Measurements from ENCODE around the gene C1QTNF12. TPM values are rescaled to one million over a fixed set of nuclear protein-coding genes. Genes with fewer than 3 reads are reported as not detected.

The C1QTNF12 gene
- total RNA-seq, 2 donors from 2014 or later: 21.3 to 34.2 TPM

DNA sequence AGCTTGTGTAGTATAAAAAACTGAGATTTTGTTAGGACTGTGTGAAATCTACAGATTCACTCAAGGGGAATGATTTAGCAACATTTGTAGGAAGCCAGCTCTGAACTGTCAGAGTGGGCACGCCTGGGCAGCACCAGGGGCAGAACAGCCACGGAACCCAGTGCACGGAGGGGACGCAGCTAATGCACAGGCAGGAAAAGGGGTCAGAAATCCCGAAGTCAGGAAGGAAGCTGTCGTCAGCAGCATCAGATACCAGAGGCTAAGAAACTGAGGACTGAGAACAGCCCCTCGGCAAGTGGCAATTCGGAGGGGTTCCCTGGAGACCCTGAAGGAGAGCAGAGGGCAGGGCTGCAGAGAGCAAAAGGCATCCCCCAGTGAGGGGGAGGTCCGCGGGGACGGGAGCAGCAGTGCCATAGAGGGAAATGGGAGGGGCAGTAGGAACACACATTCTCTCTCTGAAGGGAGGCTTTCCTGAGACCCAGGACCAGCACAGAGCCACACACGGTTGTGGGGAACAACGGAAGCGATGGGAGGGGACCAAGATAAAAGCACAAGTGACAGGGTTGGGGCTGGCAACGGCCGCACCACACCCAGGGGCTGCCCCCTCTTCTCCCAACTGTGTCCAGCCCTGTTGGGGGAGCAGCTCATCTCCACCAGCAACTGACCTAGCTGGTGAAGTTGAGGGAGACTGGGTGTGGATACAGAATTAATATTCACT is 14.5 kb upstream of the C1QTNF12 start:
- Histone ChIP-seq H3K36me3 (peaks cover 14% of the 10 kb centered on the region), H3K4me1 (no peaks in the 10 kb centered on the region), H3K27ac (no peak overlapping the region), H3K9ac (ENCODE audit: low read depth in 2 of 2, low read length in 2 of 2) (no peak overlapping the region), H3K9me3 (no peaks in the 10 kb centered on the region), H3K27me3 (no peaks in the 10 kb centered on the region), H3K4me3 (no peak overlapping the region)
- TF ChIP-seq, protein P1, sequence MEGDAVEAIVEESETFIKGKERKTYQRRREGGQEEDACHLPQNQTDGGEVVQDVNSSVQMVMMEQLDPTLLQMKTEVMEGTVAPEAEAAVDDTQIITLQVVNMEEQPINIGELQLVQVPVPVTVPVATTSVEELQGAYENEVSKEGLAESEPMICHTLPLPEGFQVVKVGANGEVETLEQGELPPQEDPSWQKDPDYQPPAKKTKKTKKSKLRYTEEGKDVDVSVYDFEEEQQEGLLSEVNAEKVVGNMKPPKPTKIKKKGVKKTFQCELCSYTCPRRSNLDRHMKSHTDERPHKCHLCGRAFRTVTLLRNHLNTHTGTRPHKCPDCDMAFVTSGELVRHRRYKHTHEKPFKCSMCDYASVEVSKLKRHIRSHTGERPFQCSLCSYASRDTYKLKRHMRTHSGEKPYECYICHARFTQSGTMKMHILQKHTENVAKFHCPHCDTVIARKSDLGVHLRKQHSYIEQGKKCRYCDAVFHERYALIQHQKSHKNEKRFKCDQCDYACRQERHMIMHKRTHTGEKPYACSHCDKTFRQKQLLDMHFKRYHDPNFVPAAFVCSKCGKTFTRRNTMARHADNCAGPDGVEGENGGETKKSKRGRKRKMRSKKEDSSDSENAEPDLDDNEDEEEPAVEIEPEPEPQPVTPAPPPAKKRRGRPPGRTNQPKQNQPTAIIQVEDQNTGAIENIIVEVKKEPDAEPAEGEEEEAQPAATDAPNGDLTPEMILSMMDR (IDR thresholded peaks at IDR 0.05): no peak
- DNase-seq: no peak
- intact Hi-C loops (cut with DNase I): no loop called here

DNA sequence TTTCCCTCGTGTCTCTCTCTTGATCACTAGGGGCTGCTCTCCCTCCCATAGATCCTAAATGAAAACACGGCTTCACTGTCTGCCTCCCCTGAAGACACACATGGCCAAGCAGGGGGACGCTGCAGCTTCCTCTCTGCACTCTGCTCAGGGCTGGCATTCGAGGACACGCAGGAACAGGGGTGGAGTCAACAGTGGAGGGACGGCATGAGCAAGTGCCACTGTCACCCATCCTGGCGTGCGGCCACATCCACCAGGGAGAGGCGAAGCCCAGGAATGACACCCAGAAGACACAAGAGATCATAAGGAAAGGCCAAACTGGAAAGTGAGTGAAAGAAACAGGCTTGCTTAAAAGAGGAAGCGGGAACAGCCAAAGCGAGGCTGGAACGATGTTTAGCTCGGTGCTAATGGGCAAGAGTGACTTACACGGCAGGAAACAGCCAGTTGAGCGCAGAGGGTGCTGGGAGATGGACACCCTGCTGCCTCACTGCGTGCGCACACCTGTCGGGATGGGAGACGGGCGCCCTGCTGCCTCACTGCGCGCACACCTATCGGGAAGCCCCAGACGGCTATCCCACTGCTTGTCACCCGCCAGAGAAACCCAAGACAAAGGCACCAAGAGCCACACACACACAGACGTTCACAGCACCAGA is 13.6 kb upstream of the C1QTNF12 start:
- intact Hi-C loops (cut with DNase I): no loop called here
- TF ChIP-seq, protein P1 (IDR thresholded peaks at IDR 0.05): no peak
- Histone ChIP-seq H3K9me3 (no peaks in the 10 kb centered on the region), H3K27me3 (no peaks in the 10 kb centered on the region), H3K27ac (no peak overlapping the region), H3K4me1 (no peaks in the 10 kb centered on the region), H3K4me3 (no peak overlapping the region), H3K36me3 (peaks cover 14% of the 10 kb centered on the region), H3K9ac (ENCODE audit: low read depth in 2 of 2, low read length in 2 of 2) (no peak overlapping the region)
- DNase-seq: no peak

DNA sequence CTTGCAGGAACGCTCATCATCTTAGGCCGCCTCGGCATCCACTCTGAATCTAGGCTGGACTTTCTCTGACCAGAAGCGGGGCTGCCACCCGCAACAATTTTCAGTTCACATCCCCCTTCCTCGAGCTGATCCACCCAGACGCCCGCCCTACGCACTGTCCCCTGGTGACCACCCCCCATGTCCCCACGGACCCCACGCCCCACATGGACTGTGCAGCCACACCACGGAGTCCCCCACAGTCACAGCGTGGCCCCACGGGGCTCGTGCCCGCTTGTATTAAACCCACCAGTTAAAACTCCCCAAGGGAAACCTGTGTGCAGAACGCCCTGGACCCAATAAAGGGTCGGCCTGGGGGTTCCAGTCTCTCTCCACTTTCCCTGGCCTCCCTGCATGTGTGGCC is 13.0 kb upstream of the C1QTNF12 start:
- DNase-seq: no peak
- TF ChIP-seq, protein P1 (IDR thresholded peaks at IDR 0.05): no peak
- no peak overlapping the region for H3K9ac ChIP-seq (ENCODE audit: low read depth in 2 of 2, low read length in 2 of 2)
- no peaks in the 10 kb centered on the region for H3K9me3 ChIP-seq
- intact Hi-C loops (cut with DNase I): no loop called here
- peaks cover 14% of the 10 kb centered on the region for H3K36me3 ChIP-seq
- no peaks in the 10 kb centered on the region for H3K27me3 ChIP-seq
- H3K27ac ChIP-seq: no peak overlapping the region
- H3K4me1 ChIP-seq: no peaks in the 10 kb centered on the region
- H3K4me3 ChIP-seq: no peak overlapping the region

GRCh38 chr1:1259119-1259488 is 12.6 kb upstream of the C1QTNF12 start:
- H3K27ac ChIP-seq: no peak overlapping the region
- H3K36me3 ChIP-seq: peaks cover 14% of the 10 kb centered on the region
- H3K27me3 ChIP-seq: no peaks in the 10 kb centered on the region
- intact Hi-C loops (cut with DNase I): no loop called here
- H3K9ac ChIP-seq (ENCODE audit: low read depth in 2 of 2, low read length in 2 of 2): no peak overlapping the region
- no peak overlapping the region for H3K4me3 ChIP-seq
- no peak for DNase-seq
- H3K9me3 ChIP-seq: no peaks in the 10 kb centered on the region
- H3K4me1 ChIP-seq: no peaks in the 10 kb centered on the region
- TF ChIP-seq, protein P1 (IDR thresholded peaks at IDR 0.05): no peak

GRCh38 chr1:1256956-1257871 is 10.7 kb upstream of the C1QTNF12 start:
- H3K4me3 ChIP-seq: no peak overlapping the region
- no peaks in the 10 kb centered on the region for H3K27me3 ChIP-seq
- H3K9ac ChIP-seq (ENCODE audit: low read depth in 2 of 2, low read length in 2 of 2): no peak overlapping the region
- TF ChIP-seq, protein P1 (IDR thresholded peaks at IDR 0.05): no peak
- H3K36me3 ChIP-seq: peaks cover 2% of the 10 kb centered on the region
- DNase-seq: no peak
- H3K9me3 ChIP-seq: no peaks in the 10 kb centered on the region
- no peak overlapping the region for H3K27ac ChIP-seq
- no peaks in the 10 kb centered on the region for H3K4me1 ChIP-seq
- intact Hi-C loops (cut with DNase I): no loop called here

Data from colonic mucosa (tissue), 4 donors.